HEK293 (cell line): Measurements from ENCODE around the gene TMC4.
A peak's percentile ranks its signal among the peaks of the same experiment; 100 is the strongest.

Experiments
- ATF2 ChIP-seq: fragments of 450-650 bp; formaldehyde crosslinking; IDR thresholded peaks from 2 replicates; pipeline ENCODE4 v1.5.1; 2016; ENCODE audit warnings: missing biosample characterization, missing genetic modification characterization, low read depth
- FEZF1 ChIP-seq: fragments of 450-650 bp; formaldehyde crosslinking; IDR thresholded peaks from 2 replicates; pipeline ENCODE4 v1.5.1; 2016; ENCODE audit warnings: missing biosample characterization, missing genetic modification characterization
- KLF1 ChIP-seq: fragments of 450-650 bp; formaldehyde crosslinking; IDR thresholded peaks from 2 replicates; pipeline ENCODE4 v1.5.1; 2016; ENCODE audit warnings: missing biosample characterization, missing genetic modification characterization
- REPIN1 ChIP-seq: fragments of 450-650 bp; formaldehyde crosslinking; IDR thresholded peaks from 2 replicates; pipeline ENCODE4 v1.5.1; 2017; ENCODE audit warnings: missing biosample characterization, missing genetic modification characterization, low read depth
- ZBTB26 ChIP-seq: fragments of 450-650 bp; formaldehyde crosslinking; optimal IDR thresholded peaks from 2 replicates; pipeline ENCODE3; 2016; ENCODE audit warnings: missing biosample characterization, mild to moderate bottlenecking, missing genetic modification characterization
- ZEB2 ChIP-seq: fragments of 450-650 bp; formaldehyde crosslinking; IDR thresholded peaks from 2 replicates; pipeline ENCODE4 v1.5.1; 2016; ENCODE audit warnings: missing biosample characterization, missing genetic modification characterization
- ZIC2 ChIP-seq: fragments of 450-650 bp; formaldehyde crosslinking; IDR thresholded peaks from 2 replicates; pipeline ENCODE4 v1.5.1; 2016; ENCODE audit warnings: missing biosample characterization, missing genetic modification characterization
- ZNF10 ChIP-seq: fragments of 450-650 bp; formaldehyde crosslinking; IDR thresholded peaks from 2 replicates; pipeline ENCODE4 v1.5.1; 2017; ENCODE audit warnings: missing biosample characterization, missing genetic modification characterization
- ZNF16 ChIP-seq: fragments of 450-650 bp; formaldehyde crosslinking; IDR thresholded peaks from 2 replicates; pipeline ENCODE4 v1.5.1; 2016; ENCODE audit warnings: low read depth, missing biosample characterization, missing genetic modification characterization
- ZNF266 ChIP-seq: fragments of 450-650 bp; formaldehyde crosslinking; IDR thresholded peaks from 2 replicates; pipeline ENCODE4 v1.5.1; 2016; ENCODE audit warnings: missing biosample characterization, missing genetic modification characterization, low read depth
- ZNF350 ChIP-seq: fragments of 450-650 bp; formaldehyde crosslinking; IDR thresholded peaks from 2 replicates; pipeline ENCODE4 v1.5.0; 2017; ENCODE audit warnings: missing biosample characterization, mild to moderate bottlenecking, missing genetic modification characterization
- ZNF423 ChIP-seq: fragments of 450-650 bp; formaldehyde crosslinking; IDR thresholded peaks from 2 replicates; pipeline ENCODE4 v1.5.1; 2016; ENCODE audit warnings: missing biosample characterization, missing genetic modification characterization
- ZNF449 ChIP-seq: fragments of 450-650 bp; formaldehyde crosslinking; IDR thresholded peaks from 2 replicates; pipeline ENCODE4 v1.5.1; 2017; ENCODE audit warnings: missing biosample characterization, mild to moderate bottlenecking, missing genetic modification characterization, moderate library complexity
- ZNF48 ChIP-seq: fragments of 450-650 bp; formaldehyde crosslinking; IDR thresholded peaks from 2 replicates; pipeline ENCODE4 v1.5.1; 2016; ENCODE audit warnings: missing biosample characterization, missing genetic modification characterization
- ZNF510 ChIP-seq: fragments of 450-650 bp; formaldehyde crosslinking; IDR thresholded peaks from 2 replicates; pipeline ENCODE4 v1.5.1; 2018; ENCODE audit warnings: mild to moderate bottlenecking, missing genetic modification characterization, missing biosample characterization; ENCODE audit not compliant: insufficient replicate concordance
- ZNF561 ChIP-seq: fragments of 450-650 bp; IDR thresholded peaks from 2 replicates; pipeline ENCODE4 v1.5.1; 2018; ENCODE audit warnings: missing biosample characterization, missing genetic modification characterization, borderline replicate concordance
- ZNF600 ChIP-seq: fragments of 450-650 bp; formaldehyde crosslinking; IDR thresholded peaks from 2 replicates; pipeline ENCODE4 v1.5.1; 2016; ENCODE audit warnings: missing biosample characterization, missing genetic modification characterization
- ZNF623 ChIP-seq: fragments of 450-650 bp; formaldehyde crosslinking; IDR thresholded peaks from 2 replicates; pipeline ENCODE4 v1.5.1; 2016; ENCODE audit warnings: missing biosample characterization, missing genetic modification characterization
- ZNF654 ChIP-seq: fragments of 450-650 bp; formaldehyde crosslinking; IDR thresholded peaks from 2 replicates; pipeline ENCODE4 v1.5.1; 2016; ENCODE audit warnings: low read depth, missing biosample characterization, missing genetic modification characterization
- ZNF660 ChIP-seq: fragments of 450-650 bp; IDR thresholded peaks from 2 replicates; pipeline ENCODE4 v1.5.1; 2018; ENCODE audit warnings: missing biosample characterization, mild to moderate bottlenecking, missing genetic modification characterization
- ZNF76 ChIP-seq: fragments of 450-650 bp; formaldehyde crosslinking; IDR thresholded peaks from 2 replicates; pipeline ENCODE4; 2016; ENCODE audit warnings: low read depth, missing biosample characterization, missing genetic modification characterization, borderline replicate concordance
- ZNF791 ChIP-seq: fragments of 450-650 bp; formaldehyde crosslinking; IDR thresholded peaks from 2 replicates; pipeline ENCODE4 v1.5.1; 2016; ENCODE audit warnings: missing biosample characterization, missing genetic modification characterization
- ZNF792 ChIP-seq: fragments of 450-650 bp; formaldehyde crosslinking; IDR thresholded peaks from 2 replicates; pipeline ENCODE4 v1.5.1; 2016; ENCODE audit warnings: missing biosample characterization, missing genetic modification characterization
- ZSCAN5A ChIP-seq: fragments of 450-650 bp; formaldehyde crosslinking; IDR thresholded peaks from 2 replicates; pipeline ENCODE4 v1.5.1; 2016; ENCODE audit warnings: missing biosample characterization, missing genetic modification characterization
- TF ChIP-seq, protein P1 (sequence below): fragments of 450-650 bp; formaldehyde crosslinking; IDR thresholded peaks from 2 replicates; pipeline ENCODE4 v1.5.1; 2017; ENCODE audit warnings: missing biosample characterization, missing genetic modification characterization
- TF ChIP-seq, protein P2 (sequence below): fragments of 450-650 bp; formaldehyde crosslinking; IDR thresholded peaks from 2 replicates; pipeline ENCODE4 v1.5.1; 2017; ENCODE audit warnings: missing biosample characterization, missing genetic modification characterization
- TF ChIP-seq, protein P3 (sequence below): IDR thresholded peaks from 2 replicates; pipeline ENCODE4 v1.6.1; 2011; ENCODE audit warnings: mild to moderate bottlenecking, low read depth, low read length, borderline replicate concordance

Gene TMC4

GRCh38 chr19:54191011-54191810, 18.3 kb upstream of the TMC4 start, which contains the start of gene TSEN34 (continued):
- TF ChIP-seq KLF1 (tag by site-specific recombination): 0 out of 2 replicates have a peak, but pooled peaks have one; percentile 61
- 0 out of 2 replicates have a peak, but pooled peaks have one; percentile 43 for TF ChIP-seq ZEB2 (tag by site-specific recombination)
- peak; percentile 60; the same call in 1 of the 2 replicates for TF ChIP-seq ZNF660 (tag by site-specific recombination)
- no peak for TF ChIP-seq ZNF792 (tag by site-specific recombination)
- peak; percentile 75; the same call in 1 of the 2 replicates for TF ChIP-seq ZNF76 (tag by site-specific recombination)
- no peak for TF ChIP-seq ATF2 (tag by site-specific recombination)
- no peak for TF ChIP-seq ZNF623 (tag by site-specific recombination)
- no peak for TF ChIP-seq ZNF266 (tag by site-specific recombination)
- TF ChIP-seq ZNF654: no peak
- peak; percentile 91 for TF ChIP-seq ZIC2 (tag by site-specific recombination)
- TF ChIP-seq ZNF600 (tag by site-specific recombination): peak; percentile 72; the same call in 1 of the 2 replicates
- TF ChIP-seq, protein P1, sequence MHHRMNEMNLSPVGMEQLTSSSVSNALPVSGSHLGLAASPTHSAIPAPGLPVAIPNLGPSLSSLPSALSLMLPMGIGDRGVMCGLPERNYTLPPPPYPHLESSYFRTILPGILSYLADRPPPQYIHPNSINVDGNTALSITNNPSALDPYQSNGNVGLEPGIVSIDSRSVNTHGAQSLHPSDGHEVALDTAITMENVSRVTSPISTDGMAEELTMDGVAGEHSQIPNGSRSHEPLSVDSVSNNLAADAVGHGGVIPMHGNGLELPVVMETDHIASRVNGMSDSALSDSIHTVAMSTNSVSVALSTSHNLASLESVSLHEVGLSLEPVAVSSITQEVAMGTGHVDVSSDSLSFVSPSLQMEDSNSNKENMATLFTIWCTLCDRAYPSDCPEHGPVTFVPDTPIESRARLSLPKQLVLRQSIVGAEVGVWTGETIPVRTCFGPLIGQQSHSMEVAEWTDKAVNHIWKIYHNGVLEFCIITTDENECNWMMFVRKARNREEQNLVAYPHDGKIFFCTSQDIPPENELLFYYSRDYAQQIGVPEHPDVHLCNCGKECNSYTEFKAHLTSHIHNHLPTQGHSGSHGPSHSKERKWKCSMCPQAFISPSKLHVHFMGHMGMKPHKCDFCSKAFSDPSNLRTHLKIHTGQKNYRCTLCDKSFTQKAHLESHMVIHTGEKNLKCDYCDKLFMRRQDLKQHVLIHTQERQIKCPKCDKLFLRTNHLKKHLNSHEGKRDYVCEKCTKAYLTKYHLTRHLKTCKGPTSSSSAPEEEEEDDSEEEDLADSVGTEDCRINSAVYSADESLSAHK (tag by site-specific recombination): no peak
- TF ChIP-seq ZSCAN5A (tag by site-specific recombination): 0 out of 2 replicates have a peak, but pooled peaks have one; percentile 60
- peak; percentile 52; the same call in 1 of the 2 replicates for TF ChIP-seq ZNF10 (tag by site-specific recombination)
- no peak for TF ChIP-seq REPIN1 (tag by site-specific recombination)
- peak; percentile 70; the same call in 1 of the 2 replicates for TF ChIP-seq ZNF423 (tag by site-specific recombination)
- no peak for TF ChIP-seq ZNF16 (tag by site-specific recombination)
- TF ChIP-seq, protein P2, sequence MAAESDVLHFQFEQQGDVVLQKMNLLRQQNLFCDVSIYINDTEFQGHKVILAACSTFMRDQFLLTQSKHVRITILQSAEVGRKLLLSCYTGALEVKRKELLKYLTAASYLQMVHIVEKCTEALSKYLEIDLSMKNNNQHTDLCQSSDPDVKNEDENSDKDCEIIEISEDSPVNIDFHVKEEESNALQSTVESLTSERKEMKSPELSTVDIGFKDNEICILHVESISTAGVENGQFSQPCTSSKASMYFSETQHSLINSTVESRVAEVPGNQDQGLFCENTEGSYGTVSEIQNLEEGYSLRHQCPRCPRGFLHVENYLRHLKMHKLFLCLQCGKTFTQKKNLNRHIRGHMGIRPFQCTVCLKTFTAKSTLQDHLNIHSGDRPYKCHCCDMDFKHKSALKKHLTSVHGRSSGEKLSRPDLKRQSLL (tag by site-specific recombination): peak; percentile 10; the same call in 1 of the 2 replicates
- no peak for TF ChIP-seq ZNF791
- TF ChIP-seq, protein P3, sequence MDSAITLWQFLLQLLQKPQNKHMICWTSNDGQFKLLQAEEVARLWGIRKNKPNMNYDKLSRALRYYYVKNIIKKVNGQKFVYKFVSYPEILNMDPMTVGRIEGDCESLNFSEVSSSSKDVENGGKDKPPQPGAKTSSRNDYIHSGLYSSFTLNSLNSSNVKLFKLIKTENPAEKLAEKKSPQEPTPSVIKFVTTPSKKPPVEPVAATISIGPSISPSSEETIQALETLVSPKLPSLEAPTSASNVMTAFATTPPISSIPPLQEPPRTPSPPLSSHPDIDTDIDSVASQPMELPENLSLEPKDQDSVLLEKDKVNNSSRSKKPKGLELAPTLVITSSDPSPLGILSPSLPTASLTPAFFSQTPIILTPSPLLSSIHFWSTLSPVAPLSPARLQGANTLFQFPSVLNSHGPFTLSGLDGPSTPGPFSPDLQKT: no peak
- 0 out of 2 replicates have a peak, but pooled peaks have one; percentile 18 for TF ChIP-seq ZNF449
- peak; percentile 85 for TF ChIP-seq ZNF561
- peak; percentile 89 for TF ChIP-seq ZBTB26 (tag by site-specific recombination)
- no peak for TF ChIP-seq FEZF1
- no peak for TF ChIP-seq ZNF510 (tag by site-specific recombination)
- no peak for TF ChIP-seq ZNF48 (tag by site-specific recombination)
- no peak for TF ChIP-seq ZNF350
